Stimulated activated CD8-positive, alpha-beta memory T cell treated with anti-CD3 and anti-CD28 coated beads, Interleukin-7, amount 100 ng/mL, for 48 hours (primary cell): Measurements from ENCODE around the gene CCDC85C.

Source experiments
- DNase-seq, 2 donors: peaks; one replicate each; pipeline ENCODE4 v3.0.0-alpha.2; 2020; ENCODE audit warnings: low read depth in 1 of 2; ENCODE audit errors: extremely low read depth in 1 of 2

Gene CCDC85C

GRCh38 chr14:99592933-99593753 is 10.9 kb downstream of the CCDC85C start:
- DNase-seq = no peak

GRCh38 chr14:99592394-99592793 is 11.6 kb downstream of the CCDC85C start:
- no peak for DNase-seq

GRCh38 chr14:99590746-99591555 is 13.1 kb downstream of the CCDC85C start:
- no peak for DNase-seq

GRCh38 chr14:99589651-99590530 is 14.1 kb downstream of the CCDC85C start:
- no peak for DNase-seq

GRCh38 chr14:99589031-99589441 is 15.0 kb downstream of the CCDC85C start:
- DNase-seq = no peak

GRCh38 chr14:99587460-99588278 is 16.3 kb downstream of the CCDC85C start:
- no peak for DNase-seq

GRCh38 chr14:99586761-99587459 is 17.1 kb downstream of the CCDC85C start:
- DNase-seq = no peak

GRCh38 chr14:99586054-99586760 is 17.8 kb downstream of the CCDC85C start:
- no peak for DNase-seq

GRCh38 chr14:99584823-99585222 is 19.2 kb downstream of the CCDC85C start:
- no peak for DNase-seq

GRCh38 chr14:99581938-99582337 is 22.1 kb downstream of the CCDC85C start:
- no peak for DNase-seq

- DNase-seq = no peak
Observed at GRCh38 chr14:99581374-99581773, 22.6 kb downstream of the CCDC85C start.

- no peak for DNase-seq
Observed at GRCh38 chr14:99579903-99580571, 24.0 kb downstream of the CCDC85C start.

GRCh38 chr14:99579120-99579836 is 24.7 kb downstream of the CCDC85C start:
- no peak for DNase-seq

GRCh38 chr14:99578541-99579101 is 25.4 kb downstream of the CCDC85C start:
- no peak for DNase-seq

- DNase-seq = no peak
Observed at GRCh38 chr14:99576761-99577705, 27.0 kb downstream of the CCDC85C start.

- no peak for DNase-seq
Observed at GRCh38 chr14:99576304-99576703, 27.7 kb downstream of the CCDC85C start.
